Measurements from ENCODE around the gene SMAP1.

Gene SMAP1

DNA sequence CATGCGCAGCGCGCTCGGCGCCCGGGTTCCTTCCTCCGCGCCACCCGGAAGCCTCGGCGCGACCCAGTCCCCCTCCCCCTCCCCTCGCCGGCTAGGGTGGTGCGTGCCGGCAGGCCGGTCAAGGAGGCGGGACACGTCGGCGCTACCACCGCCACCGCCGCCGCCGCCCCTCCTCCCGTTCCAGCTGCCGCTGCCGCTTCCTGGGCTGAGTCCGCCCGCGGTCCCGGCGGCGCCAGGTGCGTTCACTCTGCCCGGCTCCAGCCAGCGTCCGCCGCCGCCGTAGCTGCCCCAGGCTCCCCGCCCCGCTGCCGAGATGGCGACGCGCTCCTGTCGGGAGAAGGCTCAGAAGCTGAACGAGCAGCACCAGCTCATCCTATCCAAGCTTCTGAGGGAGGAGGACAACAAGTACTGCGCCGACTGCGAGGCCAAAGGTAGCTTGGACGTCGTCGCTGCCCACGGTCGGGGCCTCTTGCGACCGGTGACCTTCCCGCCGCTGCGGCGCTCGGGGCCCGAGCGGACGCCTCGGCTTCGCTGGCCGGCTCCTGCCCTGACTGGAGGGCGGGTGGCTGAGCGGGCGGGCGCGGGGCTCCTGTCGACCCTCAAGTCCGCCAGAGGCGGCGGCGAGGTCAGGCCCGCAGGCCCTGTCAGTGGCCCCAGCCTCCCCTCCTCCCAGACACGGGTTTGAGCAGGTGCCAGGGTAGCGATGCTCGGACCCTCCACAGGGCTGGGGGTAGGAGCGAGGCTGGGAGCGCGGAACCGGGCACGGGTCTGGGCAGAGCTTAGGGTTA is at the start of gene SMAP1:
SMAP1 (plus strand) TSS at position 173 of the 788 bp plus-strand sequence; CDS start at position 314, 141 bp downstream.
- DNase-seq, result peak; percentile 97

GRCh38 chr6:70620746-70621145 is 46.9 kb upstream of the SMAP1 start:
- no peak for DNase-seq

DNA sequence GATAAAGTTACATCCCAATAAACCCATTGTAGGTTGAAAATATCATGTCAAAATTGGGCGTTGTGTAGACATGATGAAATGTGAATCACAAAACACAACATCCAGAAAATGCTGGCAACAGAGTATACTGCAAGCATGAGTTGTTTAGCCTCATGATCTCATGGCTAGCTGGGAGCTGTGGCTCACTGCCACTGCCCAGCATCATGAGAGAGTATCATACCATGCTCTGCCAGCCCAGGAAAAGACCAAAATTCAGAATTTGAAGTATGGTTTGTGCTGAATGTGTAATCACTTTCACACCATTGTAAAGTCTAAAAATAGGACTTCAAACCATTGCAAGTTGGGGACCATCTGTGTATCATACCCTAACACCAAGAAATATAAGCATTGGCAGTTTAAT is 45.2 kb upstream of the SMAP1 start:
- DNase-seq, result no peak

- DNase-seq, result no peak
These were observed 42.2 kb upstream of the SMAP1 start for GRCh38 chr6:70625436-70625835.

GRCh38 chr6:70627500-70628254 is 40.0 kb upstream of the SMAP1 start:
- DNase-seq, result no peak

DNA sequence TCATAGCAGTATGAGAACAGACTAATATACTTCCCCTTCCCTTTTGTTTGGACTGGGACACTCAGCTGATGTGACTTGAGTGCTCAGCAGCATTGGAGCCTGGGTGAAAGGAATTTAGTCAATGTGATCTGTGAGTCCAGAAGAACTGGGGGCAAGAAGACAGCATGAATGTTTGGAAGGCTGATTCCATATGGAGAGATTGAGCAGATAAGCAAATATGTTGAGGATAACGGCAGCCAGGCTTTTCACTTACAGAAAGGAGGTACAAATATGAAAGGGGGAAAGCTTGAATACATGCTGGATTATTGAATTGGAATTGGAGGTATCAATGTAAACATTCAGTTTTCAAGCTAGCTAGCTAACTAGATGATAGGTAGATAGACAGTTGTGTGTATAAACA is 37.8 kb upstream of the SMAP1 start:
- DNase-seq, result no peak

DNA sequence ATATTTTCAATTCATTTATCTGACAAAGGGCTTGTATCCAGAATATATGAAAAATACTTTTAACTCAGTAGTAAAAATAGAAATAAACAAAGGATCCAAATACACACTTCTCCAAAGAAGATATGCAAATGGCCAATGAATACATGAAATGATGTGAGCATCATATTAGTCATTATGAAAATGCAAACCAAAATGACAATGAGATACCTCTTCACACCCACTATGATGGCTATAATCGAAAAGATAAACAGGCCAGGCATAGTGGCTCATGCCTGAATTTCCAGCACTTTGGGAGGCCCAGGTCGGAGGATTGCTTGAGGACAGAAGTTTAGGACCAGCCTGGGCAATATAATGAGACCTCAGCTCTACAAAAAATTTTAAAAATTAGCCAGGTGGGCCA is 33.8 kb upstream of the SMAP1 start:
- DNase-seq, result no peak

DNA sequence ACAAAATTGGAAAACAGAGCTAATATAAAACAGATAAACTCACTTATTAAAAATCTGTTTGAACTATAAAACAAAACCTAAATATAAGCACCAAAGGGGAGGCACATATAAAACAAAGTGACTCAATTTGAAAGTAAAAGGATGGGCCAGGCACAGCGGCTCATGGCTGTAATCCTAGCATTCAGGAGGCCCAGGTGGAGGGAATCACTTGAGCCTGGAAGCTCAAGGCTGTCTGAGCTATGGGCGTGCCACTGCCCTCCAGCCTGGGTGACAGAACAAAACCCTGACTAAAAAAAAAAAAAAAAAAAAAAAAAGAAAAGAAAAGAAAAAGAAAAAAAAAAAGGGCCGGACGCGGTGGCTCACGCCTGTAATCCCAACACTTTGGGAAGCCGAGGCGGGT is 31.1 kb upstream of the SMAP1 start:
- DNase-seq, result no peak

- no peak for DNase-seq
These were observed 29.2 kb upstream of the SMAP1 start for GRCh38 chr6:70638468-70638867.

- DNase-seq, result no peak
These were observed 16.3 kb upstream of the SMAP1 start for GRCh38 chr6:70651326-70651905.

GRCh38 chr6:70652216-70652615 is 15.5 kb upstream of the SMAP1 start:
- DNase-seq, result no peak

- DNase-seq, result no peak
These were observed 10.0 kb upstream of the SMAP1 start for GRCh38 chr6:70657706-70658105.

DNA sequence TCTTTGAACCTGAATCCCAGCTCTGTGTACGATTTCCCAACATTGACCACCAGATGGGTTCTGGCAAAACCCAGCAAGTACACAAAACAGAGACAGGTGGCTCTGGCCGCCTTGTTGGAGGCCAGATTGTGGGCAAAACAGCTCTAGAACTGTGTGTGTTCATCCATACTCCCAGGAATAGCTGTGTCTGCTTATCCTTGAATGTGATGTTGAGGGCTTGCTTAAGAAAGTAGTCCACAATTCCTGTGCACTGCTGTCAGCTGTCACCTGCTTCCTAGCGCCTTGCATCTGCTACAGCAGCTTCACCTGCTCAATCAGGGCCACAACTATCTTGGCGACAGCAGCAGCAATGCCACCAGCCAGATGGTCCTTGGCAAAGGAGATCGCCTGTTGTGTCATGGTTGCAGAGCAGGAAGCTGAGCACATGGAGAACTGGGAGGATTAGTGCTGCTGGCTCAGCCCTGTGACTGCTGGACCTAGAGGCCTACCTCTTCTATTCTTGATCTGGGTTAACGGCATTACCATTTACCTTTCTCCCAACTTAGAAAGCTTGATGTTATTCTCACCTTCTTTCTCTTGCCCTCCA is 3.7 kb upstream of the SMAP1 start:
- DNase-seq, result no peak

DNA sequence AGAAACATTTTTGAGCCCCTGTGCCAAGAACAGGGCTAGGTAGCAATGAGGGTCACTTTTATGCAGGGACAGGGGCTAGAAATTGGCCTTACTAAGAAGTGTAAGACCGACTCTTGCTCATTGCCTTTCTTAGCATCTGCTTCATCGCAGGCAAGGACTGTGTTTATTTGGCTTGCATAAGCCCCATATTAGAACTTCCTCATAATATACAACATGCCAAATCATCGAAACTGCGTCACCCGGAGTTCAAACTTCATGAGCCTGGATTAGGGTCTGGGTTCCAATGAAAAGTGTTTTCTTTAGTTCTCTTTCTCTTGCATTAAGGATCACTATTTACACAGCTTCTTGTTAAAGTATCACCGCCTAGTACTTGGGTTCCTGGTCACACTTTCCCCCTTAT is 977 bp upstream of the SMAP1 start:
- no peak for DNase-seq

- no peak for DNase-seq
These were observed 400 bp upstream of the SMAP1 start for GRCh38 chr6:70667256-70667710.

GRCh38 chr6:70668499-70668812 is 773 bp downstream of the SMAP1 start:
- DNase-seq, result no peak

GRCh38 chr6:70669133-70669532 is 1.4 kb downstream of the SMAP1 start:
- no peak for DNase-seq

DNA sequence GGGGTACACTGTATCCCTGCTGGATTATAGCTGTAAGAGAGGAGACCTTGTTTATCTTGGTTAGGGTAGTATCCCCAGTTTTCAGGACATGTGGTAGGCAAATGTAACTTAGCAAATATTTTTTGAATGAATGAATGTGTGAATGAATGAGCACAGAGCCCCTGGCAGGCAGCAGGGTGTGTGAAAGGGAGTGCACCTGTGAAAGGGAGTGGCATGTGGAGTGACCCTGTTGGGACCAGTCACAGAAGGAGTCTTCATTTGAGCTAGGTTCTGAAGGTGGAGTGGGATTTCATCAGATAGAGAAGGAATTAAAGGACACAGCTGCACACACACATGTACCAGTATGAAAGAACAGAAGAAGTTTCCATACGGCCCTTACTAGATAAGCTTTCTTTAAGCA is 4.9 kb downstream of the SMAP1 start:
- no peak for DNase-seq

GRCh38 chr6:70673054-70673453 is 5.4 kb downstream of the SMAP1 start:
- peak; percentile 35 for DNase-seq

- DNase-seq, result no peak
These were observed 5.9 kb downstream of the SMAP1 start for GRCh38 chr6:70673601-70674000.

DNA sequence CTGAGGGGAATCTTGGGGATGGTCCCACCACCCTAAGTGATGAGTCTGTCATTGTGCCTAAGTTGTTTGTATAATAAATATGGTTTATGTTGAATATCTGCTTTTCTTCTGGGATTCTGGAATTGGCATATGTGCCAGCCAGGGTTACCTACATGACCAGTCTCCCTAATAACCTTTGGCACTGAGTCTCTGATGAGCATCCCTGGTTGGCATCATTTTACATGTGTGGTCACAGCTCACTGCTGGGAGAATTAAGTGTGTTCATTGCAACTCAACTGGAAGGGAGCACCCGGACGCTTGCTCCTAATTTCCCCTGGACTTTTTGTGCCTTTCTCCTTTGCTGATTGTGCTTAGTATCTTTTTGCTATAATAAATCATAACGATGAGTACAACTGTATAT is 8.1 kb downstream of the SMAP1 start:
- no peak for DNase-seq

GRCh38 chr6:70676821-70677220 is 9.1 kb downstream of the SMAP1 start:
- no peak for DNase-seq

- DNase-seq, result no peak
These were observed 12.7 kb downstream of the SMAP1 start for GRCh38 chr6:70680396-70680795.

Measured in eye (tissue), 1 donor.